Measurements from ENCODE around the gene RTN1.

RTN1 gene

GRCh38 chr14:59811815-59812214, 58.8 kb downstream of the RTN1 start:
- Histone ChIP-seq H3K27me3 (no peaks in the 10 kb centered on the region), H3K4me3 (no peak overlapping the region), H4K20me1 (no peaks in the 10 kb centered on the region), H3K4me2 (no peak overlapping the region), H3K27ac (no peak overlapping the region), H3K9ac (no peak overlapping the region), H3K36me3 (no peaks in the 10 kb centered on the region), H3K9me3 (no peaks in the 10 kb centered on the region), H3K4me1 (no peaks in the 10 kb centered on the region)
- no peak for TF ChIP-seq Cebpa-rat (IDR thresholded peaks at IDR 0.05)

- Histone ChIP-seq H3K9ac (no peak overlapping the region), H3K4me3 (no peak overlapping the region), H3K4me2 (no peak overlapping the region), H3K36me3 (no peaks in the 10 kb centered on the region), H3K9me3 (no peaks in the 10 kb centered on the region), H3K4me1 (no peaks in the 10 kb centered on the region), H4K20me1 (no peaks in the 10 kb centered on the region), H3K27me3 (no peaks in the 10 kb centered on the region), H3K27ac (no peak overlapping the region)
- TF ChIP-seq Cebpa-rat (IDR thresholded peaks at IDR 0.05): no peak
Measured at GRCh38 chr14:59811073-59811472, 59.5 kb downstream of the RTN1 start.

- no peaks in the 10 kb centered on the region for H3K4me1 ChIP-seq
- no peak for TF ChIP-seq Cebpa-rat (IDR thresholded peaks at IDR 0.05)
- no peak overlapping the region for H3K4me3 ChIP-seq
- no peaks in the 10 kb centered on the region for H4K20me1 ChIP-seq
- no peak overlapping the region for H3K4me2 ChIP-seq
- no peaks in the 10 kb centered on the region for H3K9me3 ChIP-seq
- H3K9ac ChIP-seq: no peak overlapping the region
- H3K36me3 ChIP-seq: no peaks in the 10 kb centered on the region
- no peaks in the 10 kb centered on the region for H3K27me3 ChIP-seq
- H3K27ac ChIP-seq: no peak overlapping the region
Measured at GRCh38 chr14:59803052-59803540, 67.5 kb downstream of the RTN1 start.

GRCh38 chr14:59788176-59788575, 82.4 kb downstream of the RTN1 start:
- no peaks in the 10 kb centered on the region for H3K36me3 ChIP-seq
- no peak overlapping the region for H3K27ac ChIP-seq
- H3K4me2 ChIP-seq: no peak overlapping the region
- no peak for TF ChIP-seq Cebpa-rat (IDR thresholded peaks at IDR 0.05)
- H4K20me1 ChIP-seq: no peaks in the 10 kb centered on the region
- no peaks in the 10 kb centered on the region for H3K9me3 ChIP-seq
- no peak overlapping the region for H3K4me3 ChIP-seq
- H3K4me1 ChIP-seq: no peaks in the 10 kb centered on the region
- no peaks in the 10 kb centered on the region for H3K27me3 ChIP-seq
- H3K9ac ChIP-seq: no peak overlapping the region

- Histone ChIP-seq H3K9ac (no peak overlapping the region), H3K27ac (no peak overlapping the region), H3K4me1 (no peaks in the 10 kb centered on the region), H4K20me1 (no peaks in the 10 kb centered on the region), H3K4me3 (no peak overlapping the region), H3K27me3 (no peaks in the 10 kb centered on the region), H3K9me3 (no peaks in the 10 kb centered on the region), H3K4me2 (no peak overlapping the region), H3K36me3 (no peaks in the 10 kb centered on the region)
- no peak for TF ChIP-seq Cebpa-rat (IDR thresholded peaks at IDR 0.05)
Measured at GRCh38 chr14:59787045-59787674, 83.4 kb downstream of the RTN1 start.

- no peak for TF ChIP-seq Cebpa-rat (IDR thresholded peaks at IDR 0.05)
- Histone ChIP-seq H3K36me3 (no peaks in the 10 kb centered on the region), H3K27ac (no peak overlapping the region), H3K9me3 (no peaks in the 10 kb centered on the region), H3K27me3 (no peaks in the 10 kb centered on the region), H3K4me1 (no peaks in the 10 kb centered on the region), H3K4me3 (no peak overlapping the region), H3K4me2 (no peak overlapping the region), H3K9ac (no peak overlapping the region), H4K20me1 (no peaks in the 10 kb centered on the region)
Measured at GRCh38 chr14:59785629-59786028, 84.9 kb downstream of the RTN1 start.

GRCh38 chr14:59782760-59783159, 87.8 kb downstream of the RTN1 start:
- no peak overlapping the region for H3K4me3 ChIP-seq
- no peaks in the 10 kb centered on the region for H3K36me3 ChIP-seq
- no peak for TF ChIP-seq Cebpa-rat (IDR thresholded peaks at IDR 0.05)
- H3K27ac ChIP-seq: no peak overlapping the region
- no peaks in the 10 kb centered on the region for H3K27me3 ChIP-seq
- no peaks in the 10 kb centered on the region for H3K9me3 ChIP-seq
- H3K4me2 ChIP-seq: no peak overlapping the region
- H4K20me1 ChIP-seq: no peaks in the 10 kb centered on the region
- H3K9ac ChIP-seq: no peak overlapping the region
- no peaks in the 10 kb centered on the region for H3K4me1 ChIP-seq

GRCh38 chr14:59777006-59777579, 93.5 kb downstream of the RTN1 start:
- Histone ChIP-seq H3K36me3 (no peaks in the 10 kb centered on the region), H3K9ac (no peak overlapping the region), H3K4me1 (no peaks in the 10 kb centered on the region), H4K20me1 (no peaks in the 10 kb centered on the region), H3K27ac (no peak overlapping the region), H3K9me3 (no peaks in the 10 kb centered on the region), H3K27me3 (no peaks in the 10 kb centered on the region), H3K4me2 (no peak overlapping the region), H3K4me3 (no peak overlapping the region)
- TF ChIP-seq Cebpa-rat (IDR thresholded peaks at IDR 0.05): no peak

- H3K4me2 ChIP-seq: no peak overlapping the region
- no peak overlapping the region for H3K27ac ChIP-seq
- H3K4me1 ChIP-seq: no peaks in the 10 kb centered on the region
- no peaks in the 10 kb centered on the region for H3K36me3 ChIP-seq
- no peak overlapping the region for H3K4me3 ChIP-seq
- H3K9ac ChIP-seq: no peak overlapping the region
- H4K20me1 ChIP-seq: no peaks in the 10 kb centered on the region
- no peaks in the 10 kb centered on the region for H3K27me3 ChIP-seq
- no peak for TF ChIP-seq Cebpa-rat (IDR thresholded peaks at IDR 0.05)
- H3K9me3 ChIP-seq: no peaks in the 10 kb centered on the region
Measured at GRCh38 chr14:59776468-59776867, 94.1 kb downstream of the RTN1 start.

- no peak overlapping the region for H3K27ac ChIP-seq
- no peaks in the 10 kb centered on the region for H3K4me1 ChIP-seq
- no peak overlapping the region for H3K9ac ChIP-seq
- H3K4me3 ChIP-seq: no peak overlapping the region
- TF ChIP-seq Cebpa-rat (IDR thresholded peaks at IDR 0.05): no peak
- no peaks in the 10 kb centered on the region for H3K27me3 ChIP-seq
- H3K4me2 ChIP-seq: no peak overlapping the region
- H3K36me3 ChIP-seq: no peaks in the 10 kb centered on the region
- no peaks in the 10 kb centered on the region for H3K9me3 ChIP-seq
- H4K20me1 ChIP-seq: no peaks in the 10 kb centered on the region
Measured at GRCh38 chr14:59772233-59772632, 98.3 kb downstream of the RTN1 start.

Measured in BLaER1 (cell line).